Astrocyte of the spinal cord (primary cell): ENCODE data around the gene S100B.
"Not testable (repeated sequence)": the region's sequence is repeated elsewhere in the genome, so short reads cannot be mapped to it uniquely, and the experiment has no call there.

ENCODE experiments used
- DNase-seq: peaks from one replicate; pipeline ENCODE4 v3.0.0; 2011; ENCODE audit warnings: low read depth, low spot score
- H3K4me3 ChIP-seq: 2 replicates; pipeline ENCODE4 v1.5.1; 2011; ENCODE audit warnings: low read depth, mild to moderate bottlenecking, low read length, moderate library complexity
- in situ Hi-C: cut with HindIII; loops from 2 replicates; pipeline ENCODE4 v1.10.0; 2017; ENCODE audit warnings: low sequenced_read_pairs
- TF ChIP-seq, protein P1 (sequence below): IDR thresholded peaks from 2 replicates; pipeline ENCODE4 v1.5.1; 2012; ENCODE audit warnings: low read depth, mild to moderate bottlenecking, low read length, inconsistent platforms

The S100B gene

DNA sequence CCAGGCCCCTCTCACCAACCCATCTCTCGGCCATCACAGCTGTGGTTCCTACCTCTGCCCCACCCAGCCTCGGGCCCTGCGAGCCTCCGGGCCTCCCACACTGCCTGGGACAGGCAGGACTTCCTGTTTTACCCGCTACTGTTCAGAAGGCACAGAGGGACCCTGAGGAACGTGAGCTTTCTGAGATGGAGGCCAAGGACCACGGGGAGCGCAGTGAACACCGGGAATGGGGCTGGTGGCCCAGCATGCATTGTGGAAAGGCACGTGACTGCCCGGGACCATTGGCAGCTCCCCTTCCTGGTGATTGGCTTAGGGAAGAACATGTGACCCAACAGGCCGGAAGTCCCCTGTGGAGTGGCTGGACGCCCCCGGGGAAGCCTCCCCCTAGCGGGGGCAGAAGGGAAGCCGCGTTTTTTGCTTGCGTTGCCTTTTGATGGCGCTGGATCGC, 7.0 kb downstream of the S100B start:
- TF ChIP-seq, protein P1, sequence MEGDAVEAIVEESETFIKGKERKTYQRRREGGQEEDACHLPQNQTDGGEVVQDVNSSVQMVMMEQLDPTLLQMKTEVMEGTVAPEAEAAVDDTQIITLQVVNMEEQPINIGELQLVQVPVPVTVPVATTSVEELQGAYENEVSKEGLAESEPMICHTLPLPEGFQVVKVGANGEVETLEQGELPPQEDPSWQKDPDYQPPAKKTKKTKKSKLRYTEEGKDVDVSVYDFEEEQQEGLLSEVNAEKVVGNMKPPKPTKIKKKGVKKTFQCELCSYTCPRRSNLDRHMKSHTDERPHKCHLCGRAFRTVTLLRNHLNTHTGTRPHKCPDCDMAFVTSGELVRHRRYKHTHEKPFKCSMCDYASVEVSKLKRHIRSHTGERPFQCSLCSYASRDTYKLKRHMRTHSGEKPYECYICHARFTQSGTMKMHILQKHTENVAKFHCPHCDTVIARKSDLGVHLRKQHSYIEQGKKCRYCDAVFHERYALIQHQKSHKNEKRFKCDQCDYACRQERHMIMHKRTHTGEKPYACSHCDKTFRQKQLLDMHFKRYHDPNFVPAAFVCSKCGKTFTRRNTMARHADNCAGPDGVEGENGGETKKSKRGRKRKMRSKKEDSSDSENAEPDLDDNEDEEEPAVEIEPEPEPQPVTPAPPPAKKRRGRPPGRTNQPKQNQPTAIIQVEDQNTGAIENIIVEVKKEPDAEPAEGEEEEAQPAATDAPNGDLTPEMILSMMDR: no peak
- in situ Hi-C loops: no loop called here
- no peak overlapping the region for H3K4me3 ChIP-seq
- no peak for DNase-seq

DNA sequence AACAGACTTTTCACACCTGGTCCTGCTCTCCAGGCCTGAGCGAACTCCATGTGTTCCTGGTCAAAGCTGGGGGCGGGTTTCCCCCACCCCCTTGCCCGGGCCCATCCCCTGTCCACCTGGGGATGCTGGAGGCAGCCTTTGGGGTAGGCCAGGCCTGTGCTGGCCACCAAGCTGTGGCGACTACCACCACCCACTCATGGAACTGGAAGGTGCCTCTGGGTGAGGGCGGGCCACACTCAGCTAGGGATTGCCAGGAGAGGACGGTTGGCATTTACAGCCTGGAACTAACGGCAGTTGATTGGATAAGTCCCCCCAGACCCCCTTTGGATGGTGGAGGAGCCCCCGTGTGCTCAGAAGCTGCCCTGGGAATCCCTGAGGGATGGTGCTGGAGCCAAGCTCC, 7.9 kb downstream of the S100B start:
- no peak for DNase-seq
- in situ Hi-C loops: no loop called here
- H3K4me3 ChIP-seq: no peak overlapping the region
- TF ChIP-seq, protein P1: no peak

DNA sequence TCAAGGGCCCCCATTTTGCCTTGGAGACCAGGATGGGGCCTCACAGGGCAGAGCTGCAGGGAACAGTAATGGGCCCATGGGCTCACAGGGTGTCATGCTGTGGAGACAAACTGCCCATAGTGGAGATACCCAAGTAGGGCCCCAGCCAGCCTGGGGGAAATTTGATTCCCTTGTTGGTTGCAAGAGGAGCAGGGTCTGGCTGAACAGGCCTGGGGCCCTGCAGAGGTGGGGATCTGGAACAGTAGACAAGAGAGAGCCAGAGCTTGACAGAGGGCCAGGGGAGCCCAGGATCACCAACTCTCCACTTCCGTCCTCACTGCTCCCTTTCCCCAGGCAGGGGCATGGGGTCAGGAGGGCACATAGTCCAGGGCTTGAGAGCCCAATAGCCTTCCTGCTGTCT, 8.7 kb downstream of the S100B start:
- H3K4me3 ChIP-seq: no peak overlapping the region
- no peak for DNase-seq
- TF ChIP-seq, protein P1: no peak
- in situ Hi-C loops: no loop called here

DNA sequence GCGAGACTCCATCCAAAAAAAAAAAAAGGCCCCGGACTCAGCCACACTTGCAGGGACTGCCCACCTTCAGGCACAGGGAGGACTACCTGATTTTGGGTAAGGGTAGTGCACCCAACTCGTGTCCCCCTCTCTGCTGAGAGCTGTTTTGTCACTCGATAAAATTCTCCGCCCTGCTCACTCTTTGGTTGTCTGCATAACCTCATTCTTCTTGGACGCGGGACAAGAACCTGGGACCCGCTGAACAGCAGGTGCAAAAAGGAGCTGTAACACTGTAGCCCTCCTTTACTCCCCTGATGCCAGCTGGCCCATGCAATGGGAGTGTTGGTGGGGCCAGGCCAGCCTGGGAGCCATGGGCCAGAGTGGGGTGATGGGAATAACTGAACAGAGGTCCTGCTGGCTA, 10.6 kb downstream of the S100B start:
- no peak for DNase-seq
- no peak overlapping the region for H3K4me3 ChIP-seq
- in situ Hi-C loops: no loop called here
- TF ChIP-seq, protein P1: no peak

DNA sequence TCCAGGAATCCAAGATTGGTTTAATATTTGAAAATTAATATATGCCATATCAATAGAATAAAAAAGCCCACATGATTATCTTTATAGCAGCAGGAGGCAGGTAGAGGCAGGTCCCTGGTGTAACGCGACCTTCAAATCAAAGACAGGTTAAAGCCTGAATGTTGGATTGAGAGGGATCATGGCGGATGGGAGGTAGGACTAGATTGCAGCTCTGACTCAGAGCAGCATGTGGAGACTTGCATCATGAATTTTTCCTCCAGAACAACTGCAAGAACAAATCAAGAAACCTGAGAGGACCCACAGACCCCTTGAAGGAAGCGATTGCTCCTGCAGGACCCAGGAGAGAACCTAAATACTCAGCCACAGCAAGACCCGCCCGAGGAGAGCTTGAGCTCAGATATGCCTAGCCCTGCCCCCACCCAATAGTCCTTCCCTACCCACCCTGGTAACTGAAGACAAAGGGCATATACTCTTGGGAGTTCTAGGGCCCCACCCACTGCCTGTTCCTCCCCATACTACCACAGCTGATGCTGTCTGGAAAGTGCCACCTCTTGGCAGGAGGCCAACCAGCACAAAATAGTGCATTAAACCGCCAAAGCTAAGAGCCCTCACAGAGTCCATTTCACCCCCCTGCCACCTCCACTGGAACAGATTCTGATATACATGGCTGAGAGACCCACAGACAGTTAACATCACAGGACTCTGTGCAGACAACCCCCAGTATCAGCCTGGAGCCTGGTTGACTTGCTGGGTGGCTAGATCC, 19.5 kb downstream of the S100B start:
- TF ChIP-seq, protein P1: no peak
- in situ Hi-C loops: no loop called here
- no peak for DNase-seq
- no peak overlapping the region for H3K4me3 ChIP-seq

DNA sequence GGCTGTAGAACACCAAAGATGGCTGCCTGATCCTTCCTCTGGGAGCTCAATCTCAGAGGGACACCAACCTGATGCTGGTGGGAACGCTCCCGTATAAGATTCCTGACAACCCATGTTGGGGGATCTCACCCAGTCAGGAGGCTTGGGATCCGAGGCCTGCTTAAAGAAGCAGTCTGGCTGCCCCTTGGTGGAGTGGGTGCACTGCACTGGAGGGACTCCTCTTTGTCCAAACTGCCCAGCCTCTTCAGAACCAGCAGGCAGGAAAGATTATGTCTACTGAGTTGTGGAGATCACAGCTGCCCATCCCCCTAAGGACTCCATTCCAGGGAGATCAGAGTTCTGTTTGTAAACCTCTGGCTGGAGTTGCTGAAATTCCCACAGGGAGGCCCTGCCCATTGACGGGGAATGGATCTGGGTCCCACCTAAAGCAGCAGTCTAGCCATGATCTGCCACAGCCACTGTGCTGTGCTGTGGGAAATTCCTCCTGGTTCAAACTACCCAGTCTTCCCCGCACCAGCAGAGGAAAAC, 23.0 kb downstream of the S100B start:
- no peak for DNase-seq
- H3K4me3 ChIP-seq: no peak overlapping the region
- in situ Hi-C loops: no loop called here
- TF ChIP-seq, protein P1: no peak

DNA sequence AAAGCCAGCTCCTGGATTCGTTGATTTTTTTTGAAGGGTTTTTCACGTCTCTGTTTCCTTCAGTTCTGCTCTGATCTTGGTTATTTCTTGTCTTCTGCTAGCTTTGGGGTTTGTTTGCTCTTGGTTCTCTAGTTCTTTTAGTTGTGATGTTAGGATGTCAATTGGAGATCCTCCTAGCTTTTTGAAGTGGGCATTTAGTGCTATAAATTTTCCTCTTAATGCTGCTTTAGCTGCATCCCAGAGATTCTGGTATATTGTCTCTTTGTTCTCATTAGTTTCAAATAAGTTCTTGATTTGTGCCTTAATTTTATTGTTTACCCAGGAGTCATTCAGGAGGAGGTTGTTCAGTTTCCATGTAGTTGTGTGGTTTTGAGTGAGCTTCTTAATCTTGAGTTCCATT, 25.5 kb downstream of the S100B start:
- in situ Hi-C loops, H3K4me3 ChIP-seq, DNase-seq: not testable (repeated sequence)

DNA sequence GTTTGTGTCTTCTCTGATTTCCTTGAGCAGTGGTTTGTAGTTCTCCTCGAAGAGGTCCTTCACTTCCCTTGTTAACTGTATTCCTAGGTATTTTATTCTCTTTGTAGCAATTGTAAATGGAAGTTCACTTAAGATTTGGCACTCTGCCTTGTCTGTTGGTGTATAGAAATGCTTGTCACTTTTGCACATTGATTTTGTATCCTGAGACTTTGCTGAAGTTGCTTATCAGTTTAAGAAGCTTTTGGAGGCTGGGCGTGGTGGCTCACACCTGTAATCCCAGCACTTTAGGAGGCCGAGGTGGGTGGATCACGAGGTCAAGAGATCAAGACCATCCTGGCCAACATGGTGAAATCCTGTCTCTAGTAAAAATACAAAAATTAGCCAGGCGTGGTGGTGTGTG, 27.1 kb downstream of the S100B start:
- H3K4me3 ChIP-seq, in situ Hi-C loops: not testable (repeated sequence)

More for the DNA sequence above, 27.1 kb downstream of the S100B start:
- DNase-seq: not testable (repeated sequence)
